Measurements from ENCODE around the gene ZNF777. TPM values are rescaled to one million over a fixed set of nuclear protein-coding genes. Genes with fewer than 3 reads are reported as not detected.

The ZNF777 gene
- total and polyA plus RNA-seq, 8 donors, result 1.2 to 15.2 (median 5.3) TPM

GRCh38 chr7:149385195-149385950 lies 75.5 kb downstream of the ZNF777 start:
- Histone ChIP-seq H3K4me3 (no peak overlapping the region), H3K9me3 (peaks cover 0 to 11% (median 6%) of the 10 kb centered on the region in 4 donors), H3K27me3 (no peaks in the 10 kb centered on the region), H3K4me1 (no peaks in the 10 kb centered on the region), H3K27ac (no peak overlapping the region), H3K36me3 (no peaks in the 10 kb centered on the region)
- WGBS, 5 donors, result 61 to 65% (median 62%) methylated on average over 9 of the region's 9 CpGs
- intact Hi-C loops (cut with DNase I; ENCODE audit: low total_unique reads), result no loop called here
- TF ChIP-seq CTCF (IDR thresholded peaks at IDR 0.05) (no peak), POLR2AphosphoS5 (IDR thresholded peaks at IDR 0.05) (no peak), EP300 (IDR thresholded peaks at IDR 0.05) (no peak), POLR2A (IDR thresholded peaks at IDR 0.05) (no peak)
- no peak for DNase-seq

Other genes starting within 250 kb of the ZNF777 start
- gene ZNF212, start 221.4 kb downstream of the ZNF777 start, total RNA-seq, result 10 to 100 TPM in 2 of 5 donors, 1 to 10 TPM in 3; 2.9 to 42.9 (median 7.3) TPM
- 1 to 10 TPM; 5.4 to 6.4 (median 6.4) TPM for gene ZNF212, start 221.4 kb downstream of the ZNF777 start, polyA plus RNA-seq
- gene ZNF783, start 198.9 kb downstream of the ZNF777 start, total RNA-seq, result 10 to 100 TPM in 4 of 5 donors, 1 to 10 TPM in 1; 8.5 to 31.2 (median 15.4) TPM
- gene ZNF783, start 198.9 kb downstream of the ZNF777 start, polyA plus RNA-seq, result 1 to 10 TPM; 3.7 to 6.5 (median 4.1) TPM
- gene ZNF746, start 36.7 kb upstream of the ZNF777 start, total RNA-seq, result 100 to 1,000 TPM in 1 of 5 donors, 10 to 100 TPM in 4; 12.3 to 128 (median 42.9) TPM
- gene ZNF746, start 36.7 kb upstream of the ZNF777 start, polyA plus RNA-seq, result 1 to 10 TPM; 4.7 to 6.2 (median 5.5) TPM